ENCODE data around the gene MGP.

Gene MGP

GRCh38 chr12:14902465-14902864 lies 16.8 kb upstream of the MGP start:
- DNase-seq = no peak

- no peak for DNase-seq
Measured at GRCh38 chr12:14901228-14901562, 15.5 kb upstream of the MGP start.

GRCh38 chr12:14900521-14901227 lies 15.0 kb upstream of the MGP start:
- DNase-seq = no peak

- DNase-seq = no peak
Measured at GRCh38 chr12:14896521-14897169, 11.0 kb upstream of the MGP start.

- no peak for DNase-seq
Measured at GRCh38 chr12:14893506-14894250, 8.0 kb upstream of the MGP start.

- DNase-seq = no peak
Measured at GRCh38 chr12:14892726-14893505, 7.3 kb upstream of the MGP start.

GRCh38 chr12:14890701-14891100 lies 5.0 kb upstream of the MGP start:
- no peak for DNase-seq

- DNase-seq = no peak
Measured at GRCh38 chr12:14886271-14886670, 617 bp upstream of the MGP start.

GRCh38 chr12:14884458-14884878 lies 1.2 kb downstream of the MGP start:
- DNase-seq = peak; percentile 79

- peak; percentile 56 for DNase-seq
Measured at GRCh38 chr12:14883686-14884085, 2.0 kb downstream of the MGP start.

GRCh38 chr12:14880890-14881453 lies 4.7 kb downstream of the MGP start:
- DNase-seq = no peak

- no peak for DNase-seq
Measured at GRCh38 chr12:14879222-14879933, 6.3 kb downstream of the MGP start.

GRCh38 chr12:14878488-14878887 lies 7.2 kb downstream of the MGP start:
- DNase-seq = no peak

- no peak for DNase-seq
Measured at GRCh38 chr12:14876833-14877232, 8.8 kb downstream of the MGP start.

GRCh38 chr12:14874882-14875281 lies 10.8 kb downstream of the MGP start:
- no peak for DNase-seq

GRCh38 chr12:14873440-14874185 lies 12.0 kb downstream of the MGP start:
- no peak for DNase-seq

- DNase-seq = no peak
Measured at GRCh38 chr12:14871886-14872285, 13.8 kb downstream of the MGP start.

- no peak for DNase-seq
Measured at GRCh38 chr12:14871247-14871646, 14.4 kb downstream of the MGP start.

- no peak for DNase-seq
Measured at GRCh38 chr12:14868916-14869506, 16.6 kb downstream of the MGP start.

GRCh38 chr12:14860490-14860889 lies 25.2 kb downstream of the MGP start:
- no peak for DNase-seq

- DNase-seq = no peak
Measured at GRCh38 chr12:14858513-14858912, 27.1 kb downstream of the MGP start.

Data from NCI-H1092 (cell line).